RKO (cell line): Measurements from ENCODE around the gene FNDC5.

ENCODE experiments used
- DNase-seq: peaks from one replicate; pipeline ENCODE4 v3.0.0-alpha.2; 2016; ENCODE audit warnings: low spot score

FNDC5 gene

GRCh38 chr1:32813941-32814739 is 56.6 kb downstream of the FNDC5 start:
- DNase-seq, result peak; percentile 86
